GM20000 (cell line): ENCODE data around the gene ARHGAP4.

Source experiments
- DNase-seq: peaks from one replicate; pipeline ENCODE4 v3.0.0; 2012; ENCODE audit warnings: low spot score
- CTCF ChIP-seq: IDR thresholded peaks from 2 replicates; pipeline ENCODE4 v1.5.1; 2012; ENCODE audit warnings: mild to moderate bottlenecking, control low read depth; ENCODE audit errors: extremely low read depth, missing control alignments

ARHGAP4 gene

GRCh38 chrX:153882086-153882498 lies 44.0 kb downstream of the ARHGAP4 start:
- DNase-seq, result no peak

GRCh38 chrX:153881281-153881680 lies 44.8 kb downstream of the ARHGAP4 start:
- TF ChIP-seq CTCF, result no peak
- no peak for DNase-seq

More at GRCh38 chrX:153882086-153882498, 44.0 kb downstream of the ARHGAP4 start:
- no peak for TF ChIP-seq CTCF

- no peak for TF ChIP-seq CTCF
- no peak for DNase-seq
These were observed 45.6 kb downstream of the ARHGAP4 start for GRCh38 chrX:153880440-153880815.

GRCh38 chrX:153879741-153880439 lies 46.2 kb downstream of the ARHGAP4 start:
- TF ChIP-seq CTCF, result no peak
- no peak for DNase-seq

GRCh38 chrX:153878969-153879653 lies 47.0 kb downstream of the ARHGAP4 start:
- no peak for TF ChIP-seq CTCF
- DNase-seq, result peak; percentile 47

GRCh38 chrX:153878345-153878744 lies 47.7 kb downstream of the ARHGAP4 start:
- no peak for DNase-seq
- TF ChIP-seq CTCF, result no peak

- DNase-seq, result no peak
- TF ChIP-seq CTCF, result no peak
These were observed 48.3 kb downstream of the ARHGAP4 start for GRCh38 chrX:153877571-153878261.
